ENCODE measurements around the gene GPRIN1.
"Not testable (repeated sequence)": the region's sequence is repeated elsewhere in the genome, so short reads cannot be mapped to it uniquely, and the experiment has no call there.

GPRIN1 gene

DNA sequence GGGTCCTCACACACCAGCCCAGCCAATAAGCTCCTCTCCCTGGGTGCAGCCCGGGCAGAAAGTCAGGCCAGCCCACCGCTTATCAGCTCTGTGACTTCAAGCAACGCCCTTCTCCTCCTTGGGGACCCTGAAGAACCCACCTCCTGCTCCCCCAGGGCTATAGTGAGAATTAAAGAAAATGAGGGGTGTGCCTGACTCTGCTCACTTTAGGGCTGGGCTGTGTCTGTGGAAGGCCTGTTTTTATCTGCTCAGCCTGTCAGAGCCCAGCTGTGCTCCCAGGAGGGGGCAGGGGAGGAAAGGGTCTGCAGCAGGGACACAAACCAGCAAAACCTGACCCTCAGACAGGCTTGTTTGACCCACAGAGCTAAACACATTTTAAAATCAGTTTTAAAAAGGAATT, 3.9 kb downstream of the GPRIN1 start:
- Histone ChIP-seq H3F3A (ENCODE audit: control insufficient read depth, insufficient read depth) (peaks cover 4% of the 10 kb centered on the region; the same call in 1 of the 2 replicates), H3K36me3 (ENCODE audit: control insufficient read depth, low read length) (no peaks in the 10 kb centered on the region; the same call in 1 of the 2 replicates), H3K4me1 (ENCODE audit: control insufficient read depth, low read length) (peaks cover 14% of the 10 kb centered on the region), H3K79me2 (ENCODE audit: control insufficient read depth, low read length) (peaks cover 31% of the 10 kb centered on the region), H3K27me3 (ENCODE audit: control insufficient read depth, low read length) (no peaks in the 10 kb centered on the region), H3K4me3 (ENCODE audit: low read length) (no peak overlapping the region), H3K27ac (ENCODE audit: low read depth, low read length) (no peak overlapping the region), H3K4me2 (ENCODE audit: low read length) (no peak overlapping the region), H4K20me1 (ENCODE audit: control insufficient read depth, insufficient read depth, low read depth, low read length) (peaks cover 8% of the 10 kb centered on the region), H3K9me3 (ENCODE audit: control insufficient read depth, insufficient read depth, low read length) (no peaks in the 10 kb centered on the region), H3K9me2 (replicated peaks; ENCODE audit: control insufficient read depth, low read length) (no peaks in the 10 kb centered on the region)
- TF ChIP-seq, protein P1, sequence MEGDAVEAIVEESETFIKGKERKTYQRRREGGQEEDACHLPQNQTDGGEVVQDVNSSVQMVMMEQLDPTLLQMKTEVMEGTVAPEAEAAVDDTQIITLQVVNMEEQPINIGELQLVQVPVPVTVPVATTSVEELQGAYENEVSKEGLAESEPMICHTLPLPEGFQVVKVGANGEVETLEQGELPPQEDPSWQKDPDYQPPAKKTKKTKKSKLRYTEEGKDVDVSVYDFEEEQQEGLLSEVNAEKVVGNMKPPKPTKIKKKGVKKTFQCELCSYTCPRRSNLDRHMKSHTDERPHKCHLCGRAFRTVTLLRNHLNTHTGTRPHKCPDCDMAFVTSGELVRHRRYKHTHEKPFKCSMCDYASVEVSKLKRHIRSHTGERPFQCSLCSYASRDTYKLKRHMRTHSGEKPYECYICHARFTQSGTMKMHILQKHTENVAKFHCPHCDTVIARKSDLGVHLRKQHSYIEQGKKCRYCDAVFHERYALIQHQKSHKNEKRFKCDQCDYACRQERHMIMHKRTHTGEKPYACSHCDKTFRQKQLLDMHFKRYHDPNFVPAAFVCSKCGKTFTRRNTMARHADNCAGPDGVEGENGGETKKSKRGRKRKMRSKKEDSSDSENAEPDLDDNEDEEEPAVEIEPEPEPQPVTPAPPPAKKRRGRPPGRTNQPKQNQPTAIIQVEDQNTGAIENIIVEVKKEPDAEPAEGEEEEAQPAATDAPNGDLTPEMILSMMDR (IDR thresholded peaks at IDR 0.05; ENCODE audit: low read depth, low read length, poor library complexity, severe bottlenecking): no peak
- TF ChIP-seq EZH2phosphoT487 (IDR thresholded peaks at IDR 0.05; ENCODE audit: borderline replicate concordance, low read length): no peak

DNA sequence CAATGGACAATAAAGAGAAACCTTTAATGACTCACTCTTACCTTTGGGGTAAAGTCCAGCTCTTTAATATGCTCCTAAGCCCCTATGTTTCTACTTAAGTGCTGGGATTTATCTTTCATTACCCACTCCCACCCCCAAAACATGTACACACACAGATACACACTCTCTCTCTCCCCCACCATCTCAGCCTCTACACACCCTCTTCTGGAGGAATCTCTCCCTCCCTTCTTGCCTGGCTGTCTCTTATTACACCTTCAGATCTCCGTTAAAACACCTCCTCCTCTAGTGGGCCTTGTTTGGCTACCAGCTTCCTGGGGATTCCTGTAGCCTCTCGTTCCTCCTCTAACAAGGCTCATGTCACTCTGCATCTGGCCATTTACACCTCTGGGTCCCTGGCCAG, 6.9 kb downstream of the GPRIN1 start:
- H3F3A ChIP-seq (ENCODE audit: control insufficient read depth, insufficient read depth): no peaks in the 10 kb centered on the region
- H3K4me1 ChIP-seq (ENCODE audit: control insufficient read depth, low read length): 0 out of 2 replicates have a peak, but pooled peaks cover 1% of the 10 kb centered on the region
- no peak overlapping the region for H3K4me3 ChIP-seq (ENCODE audit: low read length)
- H3K4me2 ChIP-seq (ENCODE audit: low read length): no peak overlapping the region
- no peak overlapping the region for H3K27ac ChIP-seq (ENCODE audit: low read depth, low read length)
- no peaks in the 10 kb centered on the region for H3K9me3 ChIP-seq (ENCODE audit: control insufficient read depth, insufficient read depth, low read length)
- TF ChIP-seq, protein P1 (IDR thresholded peaks at IDR 0.05; ENCODE audit: low read depth, low read length, poor library complexity, severe bottlenecking): no peak
- no peak for TF ChIP-seq EZH2phosphoT487 (IDR thresholded peaks at IDR 0.05; ENCODE audit: borderline replicate concordance, low read length)
- H3K27me3 ChIP-seq (ENCODE audit: control insufficient read depth, low read length): no peaks in the 10 kb centered on the region
- H3K9me2 ChIP-seq (replicated peaks; ENCODE audit: control insufficient read depth, low read length): no peaks in the 10 kb centered on the region
- peaks cover 18% of the 10 kb centered on the region for H3K79me2 ChIP-seq (ENCODE audit: control insufficient read depth, low read length)
- peaks cover 7% of the 10 kb centered on the region; the same call in 1 of the 2 replicates for H3K36me3 ChIP-seq (ENCODE audit: control insufficient read depth, low read length)
- peaks cover 2% of the 10 kb centered on the region; the same call in 1 of the 2 replicates for H4K20me1 ChIP-seq (ENCODE audit: control insufficient read depth, insufficient read depth, low read depth, low read length)

DNA sequence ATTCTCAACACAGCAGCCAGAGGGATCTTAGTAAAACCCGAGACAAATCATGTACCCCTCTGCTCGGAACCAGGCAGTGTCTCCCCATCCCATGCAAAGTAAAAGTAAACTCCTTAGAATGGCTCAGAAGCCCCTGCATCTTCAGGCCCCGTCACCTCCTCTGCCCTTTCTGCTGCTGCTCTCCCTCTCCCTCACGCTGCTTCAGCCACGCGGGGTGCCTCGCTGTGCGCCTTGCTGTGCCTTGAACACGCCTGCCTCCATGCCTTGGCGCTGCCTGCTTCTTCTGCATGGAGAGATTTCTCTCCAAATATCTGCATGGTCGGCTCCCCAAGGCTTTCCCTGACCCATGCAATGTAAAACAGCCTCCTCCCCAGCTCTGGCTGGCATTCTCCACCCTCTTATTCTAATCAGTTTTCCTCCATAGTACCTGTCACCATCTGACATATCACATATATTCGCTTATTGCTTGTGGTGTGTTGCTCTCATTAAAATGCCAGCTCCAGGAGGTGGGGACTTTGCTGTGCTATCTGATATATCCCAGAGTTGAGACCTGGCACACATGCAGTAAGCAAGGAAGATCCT, 8.0 kb downstream of the GPRIN1 start:
- H3K27ac ChIP-seq (ENCODE audit: low read depth, low read length): no peak overlapping the region
- peaks cover 11% of the 10 kb centered on the region for H3K79me2 ChIP-seq (ENCODE audit: control insufficient read depth, low read length)
- H4K20me1 ChIP-seq (ENCODE audit: control insufficient read depth, insufficient read depth, low read depth, low read length): no peaks in the 10 kb centered on the region
- no peak for TF ChIP-seq EZH2phosphoT487 (IDR thresholded peaks at IDR 0.05; ENCODE audit: borderline replicate concordance, low read length)
- TF ChIP-seq, protein P1 (IDR thresholded peaks at IDR 0.05; ENCODE audit: low read depth, low read length, poor library complexity, severe bottlenecking): no peak
- no peaks in the 10 kb centered on the region for H3K27me3 ChIP-seq (ENCODE audit: control insufficient read depth, low read length)
- no peaks in the 10 kb centered on the region for H3K4me1 ChIP-seq (ENCODE audit: control insufficient read depth, low read length)
- no peak overlapping the region for H3K4me2 ChIP-seq (ENCODE audit: low read length)
- H3F3A ChIP-seq (ENCODE audit: control insufficient read depth, insufficient read depth): no peaks in the 10 kb centered on the region
- no peaks in the 10 kb centered on the region for H3K9me2 ChIP-seq (replicated peaks; ENCODE audit: control insufficient read depth, low read length)
- H3K9me3 ChIP-seq (ENCODE audit: control insufficient read depth, insufficient read depth, low read length): no peaks in the 10 kb centered on the region
- H3K36me3 ChIP-seq (ENCODE audit: control insufficient read depth, low read length): peaks cover 7% of the 10 kb centered on the region; the same call in 1 of the 2 replicates
- no peak overlapping the region for H3K4me3 ChIP-seq (ENCODE audit: low read length)

GRCh38 chr5:176599749-176600430, 10.1 kb downstream of the GPRIN1 start:
- not testable (repeated sequence) for H3K36me3 ChIP-seq (ENCODE audit: control insufficient read depth, low read length); H3K4me1 ChIP-seq (ENCODE audit: control insufficient read depth, low read length); H4K20me1 ChIP-seq (ENCODE audit: control insufficient read depth, insufficient read depth, low read depth, low read length); H3K27me3 ChIP-seq (ENCODE audit: control insufficient read depth, low read length); H3K27ac ChIP-seq (ENCODE audit: low read depth, low read length); H3K79me2 ChIP-seq (ENCODE audit: control insufficient read depth, low read length); H3K4me2 ChIP-seq (ENCODE audit: low read length); H3K9me3 ChIP-seq (ENCODE audit: control insufficient read depth, insufficient read depth, low read length); H3K4me3 ChIP-seq (ENCODE audit: low read length); H3K9me2 ChIP-seq (replicated peaks; ENCODE audit: control insufficient read depth, low read length); H3F3A ChIP-seq (ENCODE audit: control insufficient read depth, insufficient read depth)

All from DOHH2 (cell line).